HL-60 (cell line): ENCODE data around the gene CERS4.

Experiments used
- DNase-seq, 2 experiments: peaks; one replicate each; pipeline ENCODE4 v3.0.0-alpha.2; 2010 to 2020; ENCODE audit warnings: low read depth in 1 of 2, low spot score in 1 of 2
- H3K27ac ChIP-seq: fragments of 250-450 bp; sonication (Bioruptor Pico); replicated peaks from 2 replicates; pipeline ENCODE4 v1.5.1; 2020; ENCODE audit warnings: mild to moderate bottlenecking, moderate library complexity
- H3K27me3 ChIP-seq: fragments of 250-450 bp; sonication (Bioruptor Pico); 2 replicates; pipeline ENCODE4 v1.5.1; 2021; ENCODE audit warnings: mild to moderate bottlenecking, moderate library complexity; ENCODE audit not compliant: insufficient read depth, poor library complexity, severe bottlenecking
- H3K4me3 ChIP-seq: replicated peaks from 2 replicates; pipeline ENCODE4 v1.5.1; 2011; ENCODE audit warnings: mild to moderate bottlenecking, control low read depth, low read length; ENCODE audit not compliant: insufficient read depth
- CTCF ChIP-seq: IDR thresholded peaks from one replicate; pipeline ENCODE4 v1.5.1; 2011; ENCODE audit warnings: low read length, control low read depth, inconsistent platforms; ENCODE audit not compliant: insufficient read depth
- GABPA ChIP-seq: IDR thresholded peaks from 2 replicates; pipeline ENCODE4 v1.6.1; 2012; ENCODE audit warnings: low read depth
- POLR2AphosphoS5 ChIP-seq: IDR thresholded peaks from 2 replicates; pipeline ENCODE4 v1.6.1; 2012; ENCODE audit warnings: low read depth
- SPI1 ChIP-seq: IDR thresholded peaks from 2 replicates; pipeline ENCODE4 v1.6.1; 2012; ENCODE audit warnings: low read depth, mild to moderate bottlenecking, borderline replicate concordance
- TF ChIP-seq, protein P1 (sequence below): IDR thresholded peaks from 2 replicates; pipeline ENCODE4 v1.6.1; 2012; ENCODE audit warnings: low read depth; ENCODE audit not compliant: insufficient replicate concordance

CERS4 gene

GRCh38 chr19:8237026-8237425 is 27.9 kb downstream of the CERS4 start:
- TF ChIP-seq, protein P1, sequence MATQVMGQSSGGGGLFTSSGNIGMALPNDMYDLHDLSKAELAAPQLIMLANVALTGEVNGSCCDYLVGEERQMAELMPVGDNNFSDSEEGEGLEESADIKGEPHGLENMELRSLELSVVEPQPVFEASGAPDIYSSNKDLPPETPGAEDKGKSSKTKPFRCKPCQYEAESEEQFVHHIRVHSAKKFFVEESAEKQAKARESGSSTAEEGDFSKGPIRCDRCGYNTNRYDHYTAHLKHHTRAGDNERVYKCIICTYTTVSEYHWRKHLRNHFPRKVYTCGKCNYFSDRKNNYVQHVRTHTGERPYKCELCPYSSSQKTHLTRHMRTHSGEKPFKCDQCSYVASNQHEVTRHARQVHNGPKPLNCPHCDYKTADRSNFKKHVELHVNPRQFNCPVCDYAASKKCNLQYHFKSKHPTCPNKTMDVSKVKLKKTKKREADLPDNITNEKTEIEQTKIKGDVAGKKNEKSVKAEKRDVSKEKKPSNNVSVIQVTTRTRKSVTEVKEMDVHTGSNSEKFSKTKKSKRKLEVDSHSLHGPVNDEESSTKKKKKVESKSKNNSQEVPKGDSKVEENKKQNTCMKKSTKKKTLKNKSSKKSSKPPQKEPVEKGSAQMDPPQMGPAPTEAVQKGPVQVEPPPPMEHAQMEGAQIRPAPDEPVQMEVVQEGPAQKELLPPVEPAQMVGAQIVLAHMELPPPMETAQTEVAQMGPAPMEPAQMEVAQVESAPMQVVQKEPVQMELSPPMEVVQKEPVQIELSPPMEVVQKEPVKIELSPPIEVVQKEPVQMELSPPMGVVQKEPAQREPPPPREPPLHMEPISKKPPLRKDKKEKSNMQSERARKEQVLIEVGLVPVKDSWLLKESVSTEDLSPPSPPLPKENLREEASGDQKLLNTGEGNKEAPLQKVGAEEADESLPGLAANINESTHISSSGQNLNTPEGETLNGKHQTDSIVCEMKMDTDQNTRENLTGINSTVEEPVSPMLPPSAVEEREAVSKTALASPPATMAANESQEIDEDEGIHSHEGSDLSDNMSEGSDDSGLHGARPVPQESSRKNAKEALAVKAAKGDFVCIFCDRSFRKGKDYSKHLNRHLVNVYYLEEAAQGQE: no peak
- TF ChIP-seq POLR2AphosphoS5 (no peak), SPI1 (no peak), GABPA (no peak), CTCF (no peak)
- Histone ChIP-seq H3K27me3 (no peaks in the 10 kb centered on the region), H3K27ac (no peak overlapping the region), H3K4me3 (no peak overlapping the region)
- DNase-seq: no peak

GRCh38 chr19:8238251-8238650 is 29.1 kb downstream of the CERS4 start:
- no peak overlapping the region for H3K4me3 ChIP-seq
- DNase-seq: no peak
- TF ChIP-seq GABPA (no peak), CTCF (no peak), POLR2AphosphoS5 (no peak), SPI1 (no peak)
- TF ChIP-seq, protein P1: no peak
- H3K27ac ChIP-seq: no peak overlapping the region
- H3K27me3 ChIP-seq: no peaks in the 10 kb centered on the region

GRCh38 chr19:8239528-8240273 is 30.5 kb downstream of the CERS4 start:
- TF ChIP-seq, protein P1: no peak
- TF ChIP-seq SPI1: no peak
- no peak for TF ChIP-seq POLR2AphosphoS5
- TF ChIP-seq CTCF: no peak
- TF ChIP-seq GABPA: no peak
- DNase-seq: no peak
- no peak overlapping the region for H3K27ac ChIP-seq
- H3K4me3 ChIP-seq: no peak overlapping the region
- no peaks in the 10 kb centered on the region for H3K27me3 ChIP-seq
